Naive thymus-derived CD8-positive, alpha-beta T cell (primary cell): ENCODE results near the gene GLUL. TPM values are rescaled to one million over a fixed set of nuclear protein-coding genes. Genes with fewer than 3 reads are reported as not detected.

Experiments used
- ATAC-seq, 2 donors: fragments of 150-1000 bp; cut with Tn5 transposase in 1 of 2; sonication (Bioruptor Pico), chemical (Tn5 transposase) in 1 of 2; 1 replicate in 1 of 2; 2 replicates in 1 of 2; pipeline ENCODE4 v1.10.0; 2021; ENCODE audit warnings: mild to moderate bottlenecking in 2 of 2, moderate library complexity in 2 of 2
- POLR2A ChIA-PET: fragments of 350-600 bp; sonication (Branson Sonifier 250); formaldehyde crosslinking; loops from one replicate; lab custom pipeline; 2021; ENCODE audit warnings: antibody characterized with exemption; lab: Charles Lee
- DNase-seq, 10 donors: peaks; one replicate each; pipeline versions ENCODE4 v3.0.0 to v3.0.0-alpha.2; 2020 to 2022
- H3K27ac Mint-ChIP-seq, 10 donors: one replicate each; pipeline ENCODE4 v1.8.0; 2020 to 2022; ENCODE audit warnings: mild to moderate bottlenecking in 10 of 10, mixed read lengths in 10 of 10, moderate library complexity in 4 of 10, inconsistent platforms in 1 of 10
- H3K27me3 Mint-ChIP-seq, 5 donors: one replicate each; pipeline ENCODE4 v1.8.0; 2021 to 2022; ENCODE audit warnings: mixed read lengths in 5 of 5
- H3K36me3 Mint-ChIP-seq, 3 donors: one replicate each; pipeline ENCODE4 v1.8.0; 2020 to 2022; ENCODE audit warnings: mixed read lengths in 3 of 3, mild to moderate bottlenecking in 2 of 3, inconsistent platforms in 1 of 3
- H3K4me1 Mint-ChIP-seq, 4 donors: one replicate each; pipeline ENCODE4 v1.8.0; 2021 to 2022; ENCODE audit warnings: mixed read lengths in 4 of 4
- H3K4me3 Mint-ChIP-seq, 10 donors: one replicate each; pipeline ENCODE4 v1.8.0; 2020 to 2022; ENCODE audit warnings: mild to moderate bottlenecking in 10 of 10, mixed read lengths in 10 of 10, moderate library complexity in 6 of 10, inconsistent platforms in 1 of 10
- H3K9me3 Mint-ChIP-seq, 9 donors: one replicate each; pipeline ENCODE4 v1.8.0; 2020 to 2022; ENCODE audit warnings: mixed read lengths in 9 of 9, mild to moderate bottlenecking in 3 of 9, inconsistent platforms in 1 of 9, moderate library complexity in 1 of 9
- polyA plus RNA-seq, 3 donors: library from polyadenylated mRNA; unstranded; fragments of 300-500 nt; fragmentation: Illumina TruSeq; gene quantifications; one replicate each; pipeline ENCODE4 v1.2.3, GENCODE V29; 2021
- total RNA-seq, 8 experiments: library from RNA in 2 of 8; stranded (reverse) in 2 of 8; gene quantifications; one replicate each; pipeline ENCODE4 v1.2.3 and lab custom pipeline; 2021 to 2026

Gene GLUL
- total and polyA plus RNA-seq, 5 experiments from 2014 or later = 4.8 to 38.1 (median 10.2) TPM

DNA sequence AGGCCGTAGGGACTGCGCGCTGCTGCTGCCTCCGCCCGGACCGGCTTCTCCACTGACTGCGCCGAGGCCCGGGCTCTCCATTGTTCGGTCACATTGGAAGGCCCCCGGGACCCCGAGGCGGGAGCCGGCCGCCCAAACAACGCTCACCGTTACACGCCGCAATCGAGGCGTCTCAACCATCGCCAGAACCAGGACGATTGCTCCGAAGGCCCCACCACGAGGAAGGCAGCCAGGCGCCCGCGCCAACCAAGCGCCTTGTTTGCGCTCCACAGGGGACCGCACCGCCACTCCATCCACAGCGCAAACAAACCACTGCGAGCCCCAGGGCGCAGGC lies 595 bp downstream of the GLUL start:
- Mint-ChIP-seq H3K27me3 (peaks cover 6 to 54% (median 12%) of the 10 kb centered on the region in 5 donors), H3K36me3 (peaks cover 0 to 8% (median 0%) of the 10 kb centered on the region in 3 donors), H3K9me3 (no peaks in the 10 kb centered on the region), H3K4me1 (peaks cover 16 to 34% (median 24%) of the 10 kb centered on the region in 4 donors), H3K4me3 (peak overlapping the region; percentile 84 to 97 (median 86)), H3K27ac (peak overlapping the region in 8 of 10 donors; percentile 66 to 92 (median 78))
- ATAC-seq = peak in 1 of 2 donors; percentile 41
- POLR2A ChIA-PET = interaction anchor here (0.6 to 0.7 kb wide), 2 partner anchors 37 to 131 kb away, joined by 3 read pairs; no protein-coding TSS in a partner anchor
- DNase-seq = no peak

- no peaks in the 10 kb centered on the region for H3K9me3 Mint-ChIP-seq
- DNase-seq = no peak
- peak overlapping the region in 6 of 10 donors; percentile 15 to 87 (median 68) for H3K27ac Mint-ChIP-seq
- ATAC-seq = no peak
- H3K4me1 Mint-ChIP-seq = peaks cover 16 to 34% (median 24%) of the 10 kb centered on the region in 4 donors
- peaks cover 0 to 17% (median 0%) of the 10 kb centered on the region in 3 donors for H3K36me3 Mint-ChIP-seq
- peak overlapping the region; percentile 73 to 91 (median 87) for H3K4me3 Mint-ChIP-seq
- H3K27me3 Mint-ChIP-seq = peaks cover 4 to 44% (median 12%) of the 10 kb centered on the region in 5 donors
- POLR2A ChIA-PET = no interaction called here
Measured at GRCh38 chr1:182389619-182390047, 2.0 kb downstream of the GLUL start.

GRCh38 chr1:182388392-182389134 lies 3.0 kb downstream of the GLUL start:
- no peak for ATAC-seq
- peaks cover 1 to 34% (median 7%) of the 10 kb centered on the region in 5 donors for H3K27me3 Mint-ChIP-seq
- POLR2A ChIA-PET = no interaction called here

GRCh38 chr1:182387566-182387965 lies 4.0 kb downstream of the GLUL start:
- Mint-ChIP-seq H3K4me1 (peaks cover 16 to 26% (median 21%) of the 10 kb centered on the region in 4 donors), H3K36me3 (peaks cover 0 to 24% (median 6%) of the 10 kb centered on the region in 3 donors), H3K27me3 (peaks cover 0 to 24% (median 4%) of the 10 kb centered on the region in 5 donors), H3K9me3 (no peaks in the 10 kb centered on the region), H3K4me3 (no peak overlapping the region), H3K27ac (no peak overlapping the region)
- DNase-seq (no peak), ATAC-seq (no peak)
- POLR2A ChIA-PET = no interaction called here

More at GRCh38 chr1:182388392-182389134, 3.0 kb downstream of the GLUL start:
- peak overlapping the region in 2 of 10 donors; percentile 88 to 90 for H3K4me3 Mint-ChIP-seq
- H3K9me3 Mint-ChIP-seq = no peaks in the 10 kb centered on the region
- peaks cover 16 to 29% (median 24%) of the 10 kb centered on the region in 4 donors for H3K4me1 Mint-ChIP-seq
- peak overlapping the region in 6 of 10 donors; percentile 26 to 82 (median 54) for H3K27ac Mint-ChIP-seq
- H3K36me3 Mint-ChIP-seq = peaks cover 0 to 24% (median 6%) of the 10 kb centered on the region in 3 donors
- DNase-seq = no peak

GRCh38 chr1:182386980-182387379 lies 4.6 kb downstream of the GLUL start:
- H3K4me3 Mint-ChIP-seq = no peak overlapping the region
- H3K4me1 Mint-ChIP-seq = peaks cover 16 to 23% (median 19%) of the 10 kb centered on the region in 4 donors
- POLR2A ChIA-PET = no interaction called here
- DNase-seq (no peak), ATAC-seq (no peak)
- H3K27ac Mint-ChIP-seq = no peak overlapping the region
- peaks cover 0 to 24% (median 6%) of the 10 kb centered on the region in 3 donors for H3K36me3 Mint-ChIP-seq
- H3K27me3 Mint-ChIP-seq = peaks cover 0 to 21% (median 4%) of the 10 kb centered on the region in 5 donors
- H3K9me3 Mint-ChIP-seq = no peaks in the 10 kb centered on the region

DNA sequence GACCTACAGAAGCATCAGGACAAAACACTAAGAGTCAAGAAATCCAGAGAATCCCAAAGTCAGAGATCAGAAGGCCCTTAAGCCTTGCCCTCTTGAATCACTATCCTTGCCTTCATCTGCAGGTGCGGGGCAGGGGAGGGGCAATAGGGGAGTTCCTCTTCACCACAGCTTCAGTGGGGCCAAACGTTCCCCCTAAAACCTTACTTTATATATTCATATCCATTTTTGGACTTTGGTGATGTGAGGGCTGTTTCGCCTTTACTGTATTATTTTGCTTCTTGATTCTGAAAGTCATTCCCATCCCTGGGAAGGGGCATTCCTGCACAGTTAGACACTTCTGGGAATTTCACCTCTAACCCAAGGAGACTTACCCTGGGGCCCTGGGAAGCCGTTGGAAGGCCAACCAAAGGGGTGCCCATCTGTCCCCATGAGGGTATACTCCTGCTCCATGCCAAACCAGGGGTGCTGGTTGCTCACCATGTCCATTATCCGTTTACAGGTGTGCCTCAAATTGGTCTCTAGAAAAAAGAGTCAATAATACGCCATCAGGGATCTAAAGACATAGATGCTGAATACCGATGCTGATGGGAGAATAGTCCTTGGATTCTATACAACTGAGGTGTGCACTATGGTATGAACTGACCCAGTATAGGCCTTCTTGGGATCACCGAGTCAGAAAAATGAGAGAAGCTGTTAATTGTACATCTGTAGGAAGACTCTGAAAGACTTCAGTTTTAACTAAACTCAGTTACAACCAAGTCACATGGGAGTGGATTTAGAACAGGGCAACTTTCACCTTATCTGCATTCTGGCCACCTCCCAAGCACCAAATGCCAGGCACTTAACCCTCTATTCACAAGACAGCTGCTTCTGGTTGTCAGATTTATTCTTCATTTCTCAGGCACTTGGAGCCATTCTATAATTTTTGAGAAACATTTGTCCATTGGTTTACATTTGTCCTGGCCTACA lies 5.4 kb downstream of the GLUL start:
- no peak for DNase-seq
- Mint-ChIP-seq H3K27ac (peak overlapping the region in 1 of 10 donors; percentile 21), H3K36me3 (peaks cover 0 to 24% (median 6%) of the 10 kb centered on the region in 3 donors), H3K4me3 (no peak overlapping the region), H3K4me1 (peaks cover 14 to 22% (median 16%) of the 10 kb centered on the region in 4 donors), H3K9me3 (no peaks in the 10 kb centered on the region), H3K27me3 (peaks cover 0 to 17% (median 4%) of the 10 kb centered on the region in 5 donors)
- POLR2A ChIA-PET = no interaction called here
- ATAC-seq = no peak

GRCh38 chr1:182384387-182384960 lies 7.1 kb downstream of the GLUL start:
- ATAC-seq = no peak
- Mint-ChIP-seq H3K36me3 (peaks cover 0 to 24% (median 6%) of the 10 kb centered on the region in 3 donors), H3K27ac (no peak overlapping the region), H3K4me1 (peaks cover under 1 to 8% (median 2%) of the 10 kb centered on the region in 4 donors), H3K9me3 (no peaks in the 10 kb centered on the region), H3K27me3 (peaks cover 0 to under 1% (median 0%) of the 10 kb centered on the region in 5 donors), H3K4me3 (no peak overlapping the region)
- POLR2A ChIA-PET = no interaction called here
- DNase-seq = no peak

DNA sequence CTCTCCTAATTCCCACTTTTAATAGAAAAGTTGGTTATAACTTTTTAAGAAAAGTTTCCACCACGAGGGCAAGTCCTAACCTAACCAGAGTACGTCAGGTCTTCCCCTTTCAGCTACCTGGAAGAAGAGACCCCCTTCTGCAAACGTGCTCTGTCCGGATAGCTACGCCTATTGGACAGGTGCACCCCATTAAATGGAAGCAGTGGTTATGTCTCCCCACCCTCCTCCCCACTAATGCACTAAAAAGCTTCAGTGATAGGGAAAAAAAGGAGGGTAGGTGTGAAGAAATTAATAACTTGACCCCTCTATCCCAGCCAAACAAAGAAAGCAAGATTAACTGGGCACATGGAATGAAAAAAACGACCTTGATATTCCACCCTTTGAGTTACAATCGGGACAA lies 7.7 kb downstream of the GLUL start:
- H3K27ac Mint-ChIP-seq = no peak overlapping the region
- DNase-seq (no peak), ATAC-seq (no peak)
- no peaks in the 10 kb centered on the region for H3K27me3 Mint-ChIP-seq
- no peaks in the 10 kb centered on the region for H3K9me3 Mint-ChIP-seq
- POLR2A ChIA-PET = no interaction called here
- peaks cover 0 to 24% (median 6%) of the 10 kb centered on the region in 3 donors for H3K36me3 Mint-ChIP-seq
- no peak overlapping the region for H3K4me3 Mint-ChIP-seq
- peaks cover 0 to 2% (median under 1%) of the 10 kb centered on the region in 4 donors for H3K4me1 Mint-ChIP-seq

GRCh38 chr1:182383037-182383661 lies 8.4 kb downstream of the GLUL start:
- Mint-ChIP-seq H3K27ac (no peak overlapping the region), H3K9me3 (no peaks in the 10 kb centered on the region), H3K4me1 (no peaks in the 10 kb centered on the region), H3K4me3 (no peak overlapping the region), H3K36me3 (peaks cover 0 to 24% (median 6%) of the 10 kb centered on the region in 3 donors), H3K27me3 (no peaks in the 10 kb centered on the region)
- ATAC-seq (no peak), DNase-seq (no peak)
- POLR2A ChIA-PET = no interaction called here

- Mint-ChIP-seq H3K27ac (peak overlapping the region in 1 of 10 donors; percentile 31), H3K9me3 (no peaks in the 10 kb centered on the region), H3K36me3 (peaks cover 0 to 24% (median 6%) of the 10 kb centered on the region in 3 donors), H3K27me3 (no peaks in the 10 kb centered on the region), H3K4me1 (no peaks in the 10 kb centered on the region), H3K4me3 (no peak overlapping the region)
- POLR2A ChIA-PET = no interaction called here
- DNase-seq = no peak
- no peak for ATAC-seq
Measured at GRCh38 chr1:182381962-182382819, 9.4 kb downstream of the GLUL start.

DNA sequence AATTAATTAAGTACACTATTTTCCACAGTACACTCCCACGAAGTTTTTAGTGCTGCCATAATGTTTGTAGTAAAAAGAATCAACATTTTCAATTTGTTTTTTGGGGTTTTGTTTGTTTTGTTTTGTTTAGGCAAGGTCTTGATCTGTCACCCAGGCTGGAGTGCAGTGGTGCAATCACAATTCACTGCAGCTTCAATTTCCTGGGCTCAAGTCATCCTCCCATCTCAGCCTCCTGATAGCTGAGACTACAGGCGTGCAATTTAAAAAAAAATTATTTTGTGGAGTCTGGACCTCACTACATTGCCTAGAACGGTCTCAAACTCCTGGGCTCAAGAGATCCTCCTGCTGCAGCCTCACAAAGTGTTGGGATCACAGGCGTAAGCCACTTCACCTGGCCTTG lies 11.4 kb downstream of the GLUL start:
- Mint-ChIP-seq H3K4me1 (no peaks in the 10 kb centered on the region), H3K36me3 (peaks cover 0 to 9% (median 6%) of the 10 kb centered on the region in 3 donors), H3K9me3 (no peaks in the 10 kb centered on the region), H3K4me3 (no peak overlapping the region), H3K27ac (peak overlapping the region in 1 of 10 donors; percentile 55), H3K27me3 (no peaks in the 10 kb centered on the region)
- ATAC-seq = no peak
- POLR2A ChIA-PET = interaction anchor here (0.6 kb wide), 1 partner anchor 130 kb away, joined by 3 read pairs; no protein-coding TSS in a partner anchor
- DNase-seq = no peak
